Measurements from ENCODE around the gene SCRT2.
"Not testable (repeated sequence)": the region's sequence is repeated elsewhere in the genome, so short reads cannot be mapped to it uniquely, and the experiment has no call there.

SCRT2 gene

GRCh38 chr20:653110-653589 lies 22.5 kb downstream of the SCRT2 start, which contains the start of gene SRXN1:
Gene SRXN1, minus strand, starts transcription at chr20:653200. Its CDS starts 15 bp downstream, at chr20:653185.
- DNase-seq (ENCODE audit: low read depth) = peak; percentile 96

GRCh38 chr20:652615-653109 lies 22.9 kb downstream of the SCRT2 start:
- peak; percentile 61 for DNase-seq (ENCODE audit: low read depth)

GRCh38 chr20:651713-652614 lies 23.6 kb downstream of the SCRT2 start:
- DNase-seq (ENCODE audit: low read depth) = no peak

- peak; percentile 30 for DNase-seq (ENCODE audit: low read depth)
These were observed 24.6 kb downstream of the SCRT2 start for GRCh38 chr20:650954-651353.

- no peak for DNase-seq (ENCODE audit: low read depth)
These were observed 25.3 kb downstream of the SCRT2 start for GRCh38 chr20:650281-650680.

GRCh38 chr20:647479-648019 lies 28.1 kb downstream of the SCRT2 start:
- DNase-seq (ENCODE audit: low read depth) = no peak

GRCh38 chr20:646868-647233 lies 28.8 kb downstream of the SCRT2 start:
- no peak for DNase-seq (ENCODE audit: low read depth)

- no peak for DNase-seq (ENCODE audit: low read depth)
These were observed 29.3 kb downstream of the SCRT2 start for GRCh38 chr20:646107-646867.

- DNase-seq (ENCODE audit: low read depth) = peak; percentile 58
These were observed 30.1 kb downstream of the SCRT2 start for GRCh38 chr20:645318-646106.

- DNase-seq (ENCODE audit: low read depth) = no peak
These were observed 30.8 kb downstream of the SCRT2 start for GRCh38 chr20:644692-645317.

- no peak for DNase-seq (ENCODE audit: low read depth)
These were observed 33.0 kb downstream of the SCRT2 start for GRCh38 chr20:642398-643174.

- DNase-seq (ENCODE audit: low read depth) = not testable (repeated sequence)
These were observed 33.6 kb downstream of the SCRT2 start for GRCh38 chr20:642013-642397.

- no peak for DNase-seq (ENCODE audit: low read depth)
These were observed 34.1 kb downstream of the SCRT2 start for GRCh38 chr20:641516-641875.

GRCh38 chr20:640674-641515 lies 34.7 kb downstream of the SCRT2 start:
- DNase-seq (ENCODE audit: low read depth) = no peak

GRCh38 chr20:638579-638978 lies 37.0 kb downstream of the SCRT2 start:
- no peak for DNase-seq (ENCODE audit: low read depth)

GRCh38 chr20:637559-637958 lies 38.0 kb downstream of the SCRT2 start:
- no peak for DNase-seq (ENCODE audit: low read depth)

- no peak for DNase-seq (ENCODE audit: low read depth)
These were observed 39.7 kb downstream of the SCRT2 start for GRCh38 chr20:635893-636338.

GRCh38 chr20:635028-635892 lies 40.3 kb downstream of the SCRT2 start:
- DNase-seq (ENCODE audit: low read depth) = no peak
